HEK293 (cell line): ENCODE results near the gene TPGS2.

ENCODE experiments used
- CTCF ChIA-PET: fragments of 350-600 bp; formaldehyde crosslinking; extraction: SDS; loops from one replicate; lab custom pipeline; 2021; ENCODE audit warnings: antibody characterized with exemption; lab: Yijun Ruan, JAX
- POLR2A ChIA-PET: fragments of 300-600 bp; formaldehyde crosslinking; extraction: SDS; loops from one replicate; lab custom pipeline; 2020; ENCODE audit warnings: antibody characterized with exemption, inconsistent platforms; lab: Yijun Ruan, JAX
- H3K27ac ChIP-seq: fragments of 200-500 bp; sonication (Bioruptor generic); 2 replicates; pipeline ENCODE4 v1.5.1; 2014; ENCODE audit warnings: low read depth, low read length, control low read depth, inconsistent platforms; ENCODE audit errors: extremely low read depth
- H3K36me3 ChIP-seq, 2 experiments: fragments of 200-500 bp in 1 of 2; sonication (Bioruptor generic) in 1 of 2; 1 replicate in 1 of 2; 2 replicates in 1 of 2; pipeline ENCODE4 v1.5.1; 2014 to 2017; ENCODE audit warnings: inconsistent platforms in 2 of 2, low read length in 2 of 2; ENCODE audit not compliant: control insufficient read depth in 2 of 2, insufficient read depth in 1 of 2
- H3K4me1 ChIP-seq: fragments of 200-500 bp; sonication (Bioruptor generic); 2 replicates; pipeline ENCODE4 v1.5.1; 2014; ENCODE audit warnings: mild to moderate bottlenecking, low read length, inconsistent platforms; ENCODE audit not compliant: control insufficient read depth, insufficient read depth
- H3K4me3 ChIP-seq: 2 replicates; pipeline ENCODE4 v1.5.1; 2011; ENCODE audit warnings: low read depth, mild to moderate bottlenecking, control low read depth, low read length, moderate library complexity
- H3K9me3 ChIP-seq: fragments of 200-500 bp; sonication (Bioruptor generic); 2 replicates; pipeline ENCODE4 v1.5.1; 2014; ENCODE audit warnings: low read depth, low read length, inconsistent platforms; ENCODE audit not compliant: control insufficient read depth, insufficient read depth
- AEBP2 ChIP-seq: fragments of 450-650 bp; formaldehyde crosslinking; IDR thresholded peaks from 2 replicates; pipeline ENCODE4 v1.5.1; 2016; ENCODE audit warnings: missing biosample characterization, missing genetic modification characterization, borderline replicate concordance
- BCL11A ChIP-seq: fragments of 450-650 bp; formaldehyde crosslinking; IDR thresholded peaks from 2 replicates; pipeline ENCODE4 v1.5.1; 2016; ENCODE audit warnings: low read depth, missing biosample characterization, missing genetic modification characterization
- BCL11B ChIP-seq: fragments of 450-650 bp; formaldehyde crosslinking; IDR thresholded peaks from 2 replicates; pipeline ENCODE4 v1.5.1; 2016; ENCODE audit warnings: low read depth, missing biosample characterization, missing genetic modification characterization
- FEZF1 ChIP-seq: fragments of 450-650 bp; formaldehyde crosslinking; IDR thresholded peaks from 2 replicates; pipeline ENCODE4 v1.5.1; 2016; ENCODE audit warnings: missing biosample characterization, missing genetic modification characterization
- GLI2 ChIP-seq: fragments of 450-650 bp; formaldehyde crosslinking; IDR thresholded peaks from 2 replicates; pipeline ENCODE4; 2017; ENCODE audit warnings: missing biosample characterization, missing genetic modification characterization, low read depth, borderline replicate concordance
- KLF8 ChIP-seq: fragments of 450-650 bp; formaldehyde crosslinking; IDR thresholded peaks from 2 replicates; pipeline ENCODE4 v1.5.1; 2016; ENCODE audit warnings: missing biosample characterization, missing genetic modification characterization
- WT1 ChIP-seq: fragments of 450-650 bp; formaldehyde crosslinking; IDR thresholded peaks from 2 replicates; pipeline ENCODE4 v1.5.1; 2016; ENCODE audit warnings: missing biosample characterization, missing genetic modification characterization
- ZFP3 ChIP-seq: fragments of 450-650 bp; formaldehyde crosslinking; IDR thresholded peaks from 2 replicates; pipeline ENCODE4 v1.5.1; 2016; ENCODE audit warnings: low read depth, missing biosample characterization, missing genetic modification characterization
- ZNF132 ChIP-seq: fragments of 450-650 bp; formaldehyde crosslinking; IDR thresholded peaks from 2 replicates; pipeline ENCODE4 v1.5.1; 2017; ENCODE audit warnings: missing biosample characterization, missing genetic modification characterization, borderline replicate concordance
- ZNF223 ChIP-seq: fragments of 450-650 bp; formaldehyde crosslinking; IDR thresholded peaks from 2 replicates; pipeline ENCODE4 v1.5.1; 2016; ENCODE audit warnings: missing biosample characterization, missing genetic modification characterization
- ZNF239 ChIP-seq: fragments of 450-650 bp; formaldehyde crosslinking; IDR thresholded peaks from 2 replicates; pipeline ENCODE4 v1.5.1; 2016; ENCODE audit warnings: missing biosample characterization, missing genetic modification characterization
- ZNF302 ChIP-seq: fragments of 450-650 bp; formaldehyde crosslinking; IDR thresholded peaks from 2 replicates; pipeline ENCODE4 v1.5.1; 2016; ENCODE audit warnings: missing biosample characterization, missing genetic modification characterization, low read depth
- ZNF354C ChIP-seq: fragments of 450-650 bp; formaldehyde crosslinking; IDR thresholded peaks from 2 replicates; pipeline ENCODE4 v1.5.1; 2016; ENCODE audit warnings: missing biosample characterization, missing genetic modification characterization, low read depth, borderline replicate concordance
- ZNF473 ChIP-seq: fragments of 450-650 bp; formaldehyde crosslinking; IDR thresholded peaks from 2 replicates; pipeline ENCODE4 v1.5.1; 2017; ENCODE audit warnings: missing biosample characterization, missing genetic modification characterization
- ZNF548 ChIP-seq: fragments of 450-650 bp; formaldehyde crosslinking; IDR thresholded peaks from 2 replicates; pipeline ENCODE4 v1.5.1; 2016; ENCODE audit warnings: missing biosample characterization, missing genetic modification characterization
- ZNF585B ChIP-seq: fragments of 450-650 bp; formaldehyde crosslinking; IDR thresholded peaks from 2 replicates; pipeline ENCODE4 v1.5.1; 2016; ENCODE audit warnings: missing biosample characterization, missing genetic modification characterization
- ZNF623 ChIP-seq: fragments of 450-650 bp; formaldehyde crosslinking; IDR thresholded peaks from 2 replicates; pipeline ENCODE4 v1.5.1; 2016; ENCODE audit warnings: missing biosample characterization, missing genetic modification characterization
- ZNF624 ChIP-seq: fragments of 450-650 bp; formaldehyde crosslinking; IDR thresholded peaks from 2 replicates; pipeline ENCODE4 v1.5.1; 2017; ENCODE audit warnings: missing biosample characterization, missing genetic modification characterization
- ZSCAN23 ChIP-seq: fragments of 450-650 bp; formaldehyde crosslinking; IDR thresholded peaks from 2 replicates; pipeline ENCODE4 v1.5.1; 2016; ENCODE audit warnings: missing biosample characterization, missing genetic modification characterization
- TF ChIP-seq, protein P1 (sequence below): fragments of 450-650 bp; formaldehyde crosslinking; IDR thresholded peaks from 2 replicates; pipeline ENCODE4 v1.5.1; 2016; ENCODE audit warnings: missing biosample characterization, missing genetic modification characterization, borderline replicate concordance
- TF ChIP-seq, protein P2 (sequence below): fragments of 450-650 bp; formaldehyde crosslinking; IDR thresholded peaks from 2 replicates; pipeline ENCODE4 v1.5.1; 2016; ENCODE audit warnings: missing biosample characterization, missing genetic modification characterization
- TF ChIP-seq, protein P3 (sequence below): fragments of 450-650 bp; formaldehyde crosslinking; IDR thresholded peaks from 2 replicates; pipeline ENCODE4 v1.5.1; 2016; ENCODE audit warnings: missing biosample characterization, missing genetic modification characterization

The TPGS2 gene

GRCh38 chr18:36752929-36753865 is 75.6 kb downstream of the TPGS2 start:
- CTCF ChIA-PET = interaction anchor here (0.7 to 2.2 kb wide), 2 partner anchors 61 to 65 kb away, joined by 3 to 13 read pairs; no protein-coding TSS in a partner anchor
- no peaks in the 10 kb centered on the region for H3K36me3 ChIP-seq
- no peaks in the 10 kb centered on the region for H3K4me1 ChIP-seq
- POLR2A ChIA-PET = interaction anchor here (0.6 kb wide), 1 partner anchor 656 kb away, joined by 4 read pairs; no protein-coding TSS in a partner anchor
- H3K9me3 ChIP-seq = no peaks in the 10 kb centered on the region
- no peak overlapping the region for H3K27ac ChIP-seq
- no peak for TF ChIP-seq ZNF548 (tag by site-specific recombination)
- no peak for TF ChIP-seq KLF8
- TF ChIP-seq, protein P1, sequence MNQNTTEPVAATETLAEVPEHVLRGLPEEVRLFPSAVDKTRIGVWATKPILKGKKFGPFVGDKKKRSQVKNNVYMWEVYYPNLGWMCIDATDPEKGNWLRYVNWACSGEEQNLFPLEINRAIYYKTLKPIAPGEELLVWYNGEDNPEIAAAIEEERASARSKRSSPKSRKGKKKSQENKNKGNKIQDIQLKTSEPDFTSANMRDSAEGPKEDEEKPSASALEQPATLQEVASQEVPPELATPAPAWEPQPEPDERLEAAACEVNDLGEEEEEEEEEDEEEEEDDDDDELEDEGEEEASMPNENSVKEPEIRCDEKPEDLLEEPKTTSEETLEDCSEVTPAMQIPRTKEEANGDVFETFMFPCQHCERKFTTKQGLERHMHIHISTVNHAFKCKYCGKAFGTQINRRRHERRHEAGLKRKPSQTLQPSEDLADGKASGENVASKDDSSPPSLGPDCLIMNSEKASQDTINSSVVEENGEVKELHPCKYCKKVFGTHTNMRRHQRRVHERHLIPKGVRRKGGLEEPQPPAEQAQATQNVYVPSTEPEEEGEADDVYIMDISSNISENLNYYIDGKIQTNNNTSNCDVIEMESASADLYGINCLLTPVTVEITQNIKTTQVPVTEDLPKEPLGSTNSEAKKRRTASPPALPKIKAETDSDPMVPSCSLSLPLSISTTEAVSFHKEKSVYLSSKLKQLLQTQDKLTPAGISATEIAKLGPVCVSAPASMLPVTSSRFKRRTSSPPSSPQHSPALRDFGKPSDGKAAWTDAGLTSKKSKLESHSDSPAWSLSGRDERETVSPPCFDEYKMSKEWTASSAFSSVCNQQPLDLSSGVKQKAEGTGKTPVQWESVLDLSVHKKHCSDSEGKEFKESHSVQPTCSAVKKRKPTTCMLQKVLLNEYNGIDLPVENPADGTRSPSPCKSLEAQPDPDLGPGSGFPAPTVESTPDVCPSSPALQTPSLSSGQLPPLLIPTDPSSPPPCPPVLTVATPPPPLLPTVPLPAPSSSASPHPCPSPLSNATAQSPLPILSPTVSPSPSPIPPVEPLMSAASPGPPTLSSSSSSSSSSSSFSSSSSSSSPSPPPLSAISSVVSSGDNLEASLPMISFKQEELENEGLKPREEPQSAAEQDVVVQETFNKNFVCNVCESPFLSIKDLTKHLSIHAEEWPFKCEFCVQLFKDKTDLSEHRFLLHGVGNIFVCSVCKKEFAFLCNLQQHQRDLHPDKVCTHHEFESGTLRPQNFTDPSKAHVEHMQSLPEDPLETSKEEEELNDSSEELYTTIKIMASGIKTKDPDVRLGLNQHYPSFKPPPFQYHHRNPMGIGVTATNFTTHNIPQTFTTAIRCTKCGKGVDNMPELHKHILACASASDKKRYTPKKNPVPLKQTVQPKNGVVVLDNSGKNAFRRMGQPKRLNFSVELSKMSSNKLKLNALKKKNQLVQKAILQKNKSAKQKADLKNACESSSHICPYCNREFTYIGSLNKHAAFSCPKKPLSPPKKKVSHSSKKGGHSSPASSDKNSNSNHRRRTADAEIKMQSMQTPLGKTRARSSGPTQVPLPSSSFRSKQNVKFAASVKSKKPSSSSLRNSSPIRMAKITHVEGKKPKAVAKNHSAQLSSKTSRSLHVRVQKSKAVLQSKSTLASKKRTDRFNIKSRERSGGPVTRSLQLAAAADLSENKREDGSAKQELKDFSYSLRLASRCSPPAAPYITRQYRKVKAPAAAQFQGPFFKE (tag by site-specific recombination) = no peak
- TF ChIP-seq ZNF623 (tag by site-specific recombination) = no peak
- TF ChIP-seq GLI2 (tag by site-specific recombination) = no peak
- no peak for TF ChIP-seq ZNF354C (tag by site-specific recombination)
- no peak overlapping the region for H3K4me3 ChIP-seq

DNA sequence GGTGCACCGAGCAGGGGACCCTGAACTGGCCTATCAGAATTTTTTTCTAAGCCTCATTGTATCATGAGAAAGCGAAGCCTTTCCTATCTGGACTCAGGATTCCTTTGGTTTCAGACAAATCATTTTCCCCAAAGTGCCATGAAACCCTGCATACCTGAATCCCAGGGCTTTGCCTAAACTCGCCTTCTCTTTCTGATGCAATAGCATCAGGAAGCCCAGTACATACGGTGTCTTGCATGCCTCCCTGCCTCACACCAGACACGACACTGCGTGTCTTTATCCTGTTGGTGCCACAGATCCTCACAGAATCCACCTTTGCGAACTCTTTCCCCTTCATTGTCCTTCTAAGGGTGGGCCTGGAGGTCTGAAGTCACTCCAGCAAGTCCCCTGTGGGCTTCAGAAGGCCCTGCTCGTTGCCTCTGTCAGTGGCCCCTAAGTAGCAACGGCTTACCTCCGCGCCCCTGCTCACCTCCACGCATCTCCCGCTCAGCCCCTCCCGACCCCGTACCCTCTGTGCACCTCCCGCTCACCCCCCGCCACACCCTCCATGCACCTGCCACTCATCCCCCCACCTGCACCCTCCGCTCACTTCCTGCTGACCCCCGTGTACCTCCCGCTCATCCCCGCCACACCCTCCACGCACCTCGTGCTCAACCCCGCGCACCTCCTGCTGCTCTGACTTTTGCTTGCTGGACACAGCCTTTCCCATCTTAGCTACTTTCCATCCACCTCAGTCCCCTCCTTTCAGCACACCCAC is 83.4 kb downstream of the TPGS2 start:
- no peak overlapping the region for H3K4me3 ChIP-seq
- H3K36me3 ChIP-seq = peaks cover 0 to 8% of the 10 kb centered on the region in 2 experiments; a peak in 1 of 3 replicates
- H3K27ac ChIP-seq = no peak overlapping the region
- CTCF ChIA-PET = no interaction called here
- H3K4me1 ChIP-seq = no peaks in the 10 kb centered on the region
- no peaks in the 10 kb centered on the region for H3K9me3 ChIP-seq
- POLR2A ChIA-PET = no interaction called here
- TF ChIP-seq ZNF302 (tag by site-specific recombination) (no peak), ZSCAN23 (tag by site-specific recombination) (no peak), BCL11B (tag by site-specific recombination) (no peak), ZNF473 (tag by site-specific recombination) (no peak), FEZF1 (tag by site-specific recombination) (no peak), ZNF585B (no peak), AEBP2 (tag by site-specific recombination) (no peak), ZFP3 (no peak), BCL11A (tag by site-specific recombination) (no peak), WT1 (tag by site-specific recombination) (no peak), ZNF624 (tag by site-specific recombination) (no peak), ZNF239 (tag by site-specific recombination) (no peak), ZNF223 (tag by site-specific recombination) (no peak), ZNF132 (tag by site-specific recombination) (no peak)
- TF ChIP-seq, protein P2, sequence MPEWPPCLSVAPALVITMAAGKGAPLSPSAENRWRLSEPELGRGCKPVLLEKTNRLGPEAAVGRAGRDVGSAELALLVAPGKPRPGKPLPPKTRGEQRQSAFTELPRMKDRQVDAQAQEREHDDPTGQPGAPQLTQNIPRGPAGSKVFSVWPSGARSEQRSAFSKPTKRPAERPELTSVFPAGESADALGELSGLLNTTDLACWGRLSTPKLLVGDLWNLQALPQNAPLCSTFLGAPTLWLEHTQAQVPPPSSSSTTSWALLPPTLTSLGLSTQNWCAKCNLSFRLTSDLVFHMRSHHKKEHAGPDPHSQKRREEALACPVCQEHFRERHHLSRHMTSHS (tag by site-specific recombination) = no peak
- TF ChIP-seq, protein P3, sequence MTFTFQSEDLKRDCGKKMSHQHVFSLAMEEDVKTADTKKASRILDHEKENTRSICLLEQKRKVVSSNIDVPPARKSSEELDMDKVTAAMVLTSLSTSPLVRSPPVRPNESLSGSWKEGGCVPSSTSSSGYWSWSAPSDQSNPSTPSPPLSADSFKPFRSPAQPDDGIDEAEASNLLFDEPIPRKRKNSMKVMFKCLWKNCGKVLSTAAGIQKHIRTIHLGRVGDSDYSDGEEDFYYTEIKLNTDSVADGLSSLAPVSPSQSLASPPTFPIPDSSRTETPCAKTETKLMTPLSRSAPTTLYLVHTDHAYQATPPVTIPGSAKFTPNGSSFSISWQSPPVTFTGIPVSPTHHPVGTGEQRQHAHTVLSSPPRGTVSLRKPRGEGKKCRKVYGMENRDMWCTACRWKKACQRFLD (tag by site-specific recombination) = no peak
